Activated CD4-positive, alpha-beta T cell treated with anti-CD3 and anti-CD28 coated beads, Interleukin-2, amount 10 ng/mL, durations not matched to agents 24 days and 14 days (primary cell): Measurements from ENCODE around the gene ADAMTS9. TPM values are rescaled to one million over a fixed set of nuclear protein-coding genes. Genes with fewer than 3 reads are reported as not detected.

Experiments
- DNase-seq: peaks from one replicate; pipeline ENCODE4 v3.0.0; 2022
- H3K27ac Mint-ChIP-seq: one replicate; pipeline ENCODE4 v1.8.0; 2022; ENCODE audit warnings: mild to moderate bottlenecking, mixed read lengths
- H3K27me3 Mint-ChIP-seq: one replicate; pipeline ENCODE4 v1.8.0; 2022; ENCODE audit warnings: mixed read lengths
- H3K36me3 Mint-ChIP-seq: one replicate; pipeline ENCODE4 v1.8.0; 2022; ENCODE audit warnings: low read depth, mild to moderate bottlenecking, mixed read lengths
- H3K4me1 Mint-ChIP-seq: one replicate; pipeline ENCODE4 v1.8.0; 2021; ENCODE audit warnings: mixed read lengths
- H3K4me3 Mint-ChIP-seq: one replicate; pipeline ENCODE4 v1.8.0; 2022; ENCODE audit warnings: mild to moderate bottlenecking, moderate library complexity, mixed read lengths
- H3K9me3 Mint-ChIP-seq: one replicate; pipeline ENCODE4 v1.8.0; 2021; ENCODE audit warnings: mixed read lengths
- intact Hi-C: fragments of 100-400 bp; cut with micrococcal nuclease; formaldehyde crosslinking; loops from one replicate; pipeline ENCODE4 v1.15.1; 2023
- total RNA-seq: library from RNA; stranded (reverse); gene quantifications from 2 replicates; pipeline ENCODE4 v1.2.3, GENCODE V29; 2022

ADAMTS9 gene
- total RNA-seq, 1 donor from 2014 or later: not detected

DNA sequence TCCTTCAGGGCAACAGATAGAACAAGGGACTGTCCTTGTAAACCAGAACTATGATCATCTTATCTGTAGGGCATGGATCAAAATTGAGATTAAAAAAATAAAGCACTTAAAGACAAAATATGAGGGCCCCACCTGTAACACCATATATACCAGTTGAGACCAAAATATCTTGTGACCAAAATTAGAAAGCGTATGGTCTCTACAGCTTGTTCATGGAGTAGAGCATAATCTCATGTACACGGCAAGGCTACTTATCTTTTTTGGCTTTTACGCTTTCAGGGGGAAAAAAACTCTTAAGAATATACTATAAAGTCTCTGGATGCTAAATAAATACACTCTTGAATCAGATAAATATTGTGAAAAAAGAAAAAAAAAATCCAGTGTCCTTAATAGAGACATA lies 49.3 kb downstream of the ADAMTS9 start:
- no peak for DNase-seq
- H3K36me3 Mint-ChIP-seq: no peaks in the 10 kb centered on the region
- no peaks in the 10 kb centered on the region for H3K4me1 Mint-ChIP-seq
- no peak overlapping the region for H3K27ac Mint-ChIP-seq
- intact Hi-C loops: no loop called here
- no peaks in the 10 kb centered on the region for H3K9me3 Mint-ChIP-seq
- no peak overlapping the region for H3K4me3 Mint-ChIP-seq
- H3K27me3 Mint-ChIP-seq: no peaks in the 10 kb centered on the region

- intact Hi-C loops: no loop called here
- Mint-ChIP-seq H3K27ac (no peak overlapping the region), H3K36me3 (no peaks in the 10 kb centered on the region), H3K4me1 (no peaks in the 10 kb centered on the region), H3K4me3 (no peak overlapping the region), H3K9me3 (peaks cover 2% of the 10 kb centered on the region), H3K27me3 (no peaks in the 10 kb centered on the region)
- DNase-seq: no peak
These were observed 53.4 kb downstream of the ADAMTS9 start for GRCh38 chr3:64634417-64634816.

DNA sequence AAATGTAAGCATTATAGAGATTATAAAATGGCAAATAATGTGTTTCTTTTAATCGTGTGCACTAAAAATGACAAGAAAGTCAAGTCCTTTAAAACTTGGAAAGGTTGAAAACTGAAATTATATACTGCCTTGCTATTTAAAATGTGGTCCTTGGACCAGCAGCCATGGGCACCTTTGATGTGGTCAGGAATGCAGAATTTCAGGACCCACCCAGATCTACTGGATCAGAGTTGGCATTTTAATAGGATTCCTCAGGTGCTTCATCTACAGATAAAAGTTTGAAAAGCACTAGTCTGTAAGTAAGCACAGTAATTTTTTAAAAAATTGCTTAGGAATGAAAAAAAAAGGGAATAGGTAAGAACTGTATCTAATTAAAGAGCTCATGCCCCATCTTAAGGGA lies 55.8 kb downstream of the ADAMTS9 start:
- Mint-ChIP-seq H3K9me3 (peaks cover 8% of the 10 kb centered on the region), H3K4me3 (no peak overlapping the region), H3K4me1 (no peaks in the 10 kb centered on the region), H3K27ac (no peak overlapping the region), H3K27me3 (no peaks in the 10 kb centered on the region), H3K36me3 (no peaks in the 10 kb centered on the region)
- DNase-seq: no peak
- intact Hi-C loops: no loop called here

DNA sequence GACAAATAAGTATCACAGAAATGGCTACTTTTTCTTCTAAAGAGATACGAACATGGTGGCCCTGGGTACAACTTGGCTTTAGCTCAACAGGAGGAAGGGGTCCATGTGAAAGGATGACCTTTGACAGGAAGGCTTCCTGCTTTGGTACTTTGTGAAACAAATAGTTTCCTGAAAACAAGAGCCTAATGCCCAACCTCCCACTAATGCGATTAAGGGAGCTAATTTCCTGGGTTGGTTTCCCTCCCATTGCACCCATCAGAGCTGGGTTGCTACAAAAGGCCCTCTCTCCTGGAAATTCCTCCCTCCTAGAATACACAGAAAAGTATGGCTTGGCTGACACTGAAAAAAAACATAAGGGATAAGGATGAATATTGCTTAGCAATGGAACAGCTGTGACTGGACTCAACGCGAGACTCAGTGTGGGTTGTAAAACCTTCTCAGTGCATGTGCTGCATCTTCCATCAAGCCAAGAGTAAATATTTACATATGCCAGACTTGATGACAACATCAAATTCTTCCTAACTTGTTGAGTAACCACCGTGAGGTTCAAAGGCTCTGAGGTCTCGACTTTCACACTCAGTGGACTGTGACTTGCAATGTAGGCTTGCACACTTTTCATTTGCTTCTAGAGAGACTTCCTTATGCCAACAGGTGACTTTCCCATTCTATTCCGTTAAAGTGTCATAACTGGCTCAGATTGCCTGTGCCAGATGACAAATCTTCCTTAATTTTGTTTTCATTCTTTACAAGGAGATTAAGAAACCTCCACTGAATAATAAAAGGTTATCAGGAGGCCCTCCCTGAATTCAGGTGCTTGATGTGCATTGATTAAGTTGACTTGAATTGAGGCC lies 60.1 kb downstream of the ADAMTS9 start:
- no peaks in the 10 kb centered on the region for H3K36me3 Mint-ChIP-seq
- H3K9me3 Mint-ChIP-seq: peaks cover 8% of the 10 kb centered on the region

DNA sequence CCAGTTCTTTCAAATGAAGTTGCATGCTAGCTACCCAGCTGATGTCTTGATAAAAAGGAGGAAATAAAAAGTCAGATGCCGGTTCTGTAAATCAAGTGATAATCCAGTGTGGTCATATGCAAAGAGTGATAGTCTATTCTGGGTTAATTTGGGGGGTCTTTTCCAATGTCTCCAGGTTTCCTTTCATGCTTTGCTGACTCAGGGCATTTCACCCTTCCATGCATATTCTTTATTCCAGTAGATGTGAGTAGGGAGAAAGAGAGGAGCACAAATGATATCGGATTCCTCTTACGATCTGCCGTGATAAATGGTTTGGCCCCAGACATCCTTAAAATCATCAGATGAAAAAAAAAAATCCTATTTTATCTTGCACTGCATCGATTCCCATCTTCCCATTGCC lies 60.8 kb downstream of the ADAMTS9 start:
- DNase-seq: no peak
- Mint-ChIP-seq H3K4me3 (no peak overlapping the region), H3K27ac (no peak overlapping the region), H3K27me3 (no peaks in the 10 kb centered on the region), H3K9me3 (peaks cover 8% of the 10 kb centered on the region), H3K4me1 (no peaks in the 10 kb centered on the region), H3K36me3 (no peaks in the 10 kb centered on the region)
- intact Hi-C loops: no loop called here

More for the DNA sequence above, 60.1 kb downstream of the ADAMTS9 start:
- H3K27me3 Mint-ChIP-seq: no peaks in the 10 kb centered on the region
- H3K27ac Mint-ChIP-seq: no peak overlapping the region
- intact Hi-C loops: no loop called here
- H3K4me3 Mint-ChIP-seq: no peak overlapping the region
- H3K4me1 Mint-ChIP-seq: no peaks in the 10 kb centered on the region
- DNase-seq: no peak

GRCh38 chr3:64625381-64625780 lies 62.4 kb downstream of the ADAMTS9 start:
- H3K36me3 Mint-ChIP-seq: no peaks in the 10 kb centered on the region
- intact Hi-C loops: no loop called here
- H3K4me3 Mint-ChIP-seq: no peak overlapping the region
- no peak for DNase-seq
- H3K27me3 Mint-ChIP-seq: no peaks in the 10 kb centered on the region
- no peak overlapping the region for H3K27ac Mint-ChIP-seq
- H3K4me1 Mint-ChIP-seq: no peaks in the 10 kb centered on the region
- peaks cover 12% of the 10 kb centered on the region for H3K9me3 Mint-ChIP-seq

DNA sequence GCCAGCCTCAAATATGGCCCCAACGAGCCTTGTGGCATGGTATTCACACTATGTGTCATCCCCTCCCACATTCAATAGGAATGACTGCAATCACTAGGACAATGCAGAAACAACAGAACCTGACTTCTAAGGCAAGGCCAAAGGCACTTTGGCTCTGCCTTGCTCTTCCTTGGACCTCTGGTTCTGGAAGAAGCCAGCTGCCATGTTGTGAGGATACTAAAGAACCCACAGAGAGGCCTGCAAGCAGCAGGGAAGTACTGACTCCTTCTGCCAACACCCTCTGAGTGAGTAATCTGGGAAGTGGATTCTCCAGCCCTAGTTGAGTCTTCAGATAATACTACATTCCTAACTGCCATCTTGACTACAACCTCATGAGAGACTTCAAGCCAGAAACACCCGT lies 64.7 kb downstream of the ADAMTS9 start:
- no peaks in the 10 kb centered on the region for H3K27me3 Mint-ChIP-seq
- no peaks in the 10 kb centered on the region for H3K4me1 Mint-ChIP-seq
- DNase-seq: no peak
- intact Hi-C loops: no loop called here
- H3K4me3 Mint-ChIP-seq: no peak overlapping the region
- no peaks in the 10 kb centered on the region for H3K36me3 Mint-ChIP-seq
- peaks cover 5% of the 10 kb centered on the region for H3K9me3 Mint-ChIP-seq
- H3K27ac Mint-ChIP-seq: no peak overlapping the region

GRCh38 chr3:64621726-64622395 lies 65.9 kb downstream of the ADAMTS9 start:
- no peak for DNase-seq
- H3K4me1 Mint-ChIP-seq: no peaks in the 10 kb centered on the region
- no peaks in the 10 kb centered on the region for H3K36me3 Mint-ChIP-seq
- no peak overlapping the region for H3K27ac Mint-ChIP-seq
- intact Hi-C loops: no loop called here
- H3K9me3 Mint-ChIP-seq: peaks cover 5% of the 10 kb centered on the region
- no peak overlapping the region for H3K4me3 Mint-ChIP-seq
- H3K27me3 Mint-ChIP-seq: no peaks in the 10 kb centered on the region

- H3K27ac Mint-ChIP-seq: no peak overlapping the region
- no peaks in the 10 kb centered on the region for H3K4me1 Mint-ChIP-seq
- H3K9me3 Mint-ChIP-seq: peaks cover 5% of the 10 kb centered on the region
- no peak for DNase-seq
- intact Hi-C loops: no loop called here
- H3K4me3 Mint-ChIP-seq: no peak overlapping the region
- no peaks in the 10 kb centered on the region for H3K36me3 Mint-ChIP-seq
- H3K27me3 Mint-ChIP-seq: no peaks in the 10 kb centered on the region
These were observed 66.5 kb downstream of the ADAMTS9 start for GRCh38 chr3:64621275-64621674.

DNA sequence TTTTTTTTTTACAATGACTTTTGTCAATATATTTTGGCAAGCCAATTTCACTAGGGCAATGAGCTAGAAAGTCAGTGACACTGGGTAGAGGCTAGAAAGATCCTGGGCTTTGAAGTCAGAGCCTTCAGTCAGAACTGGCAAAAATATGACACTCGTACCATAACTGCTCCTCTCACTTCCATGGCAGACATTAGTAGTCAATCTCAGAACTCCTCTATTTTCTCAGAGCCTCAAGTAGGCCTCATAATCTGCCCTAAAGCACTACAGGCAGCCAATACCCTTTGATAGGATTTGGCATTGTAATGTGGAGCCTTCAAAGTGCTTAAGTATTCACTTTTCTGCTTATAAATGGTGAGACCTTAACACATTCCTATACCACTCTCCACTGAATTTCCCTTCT lies 67.8 kb downstream of the ADAMTS9 start:
- Mint-ChIP-seq H3K9me3 (peaks cover 5% of the 10 kb centered on the region), H3K27me3 (no peaks in the 10 kb centered on the region), H3K4me3 (no peak overlapping the region), H3K4me1 (no peaks in the 10 kb centered on the region), H3K27ac (no peak overlapping the region), H3K36me3 (no peaks in the 10 kb centered on the region)
- intact Hi-C loops: no loop called here
- no peak for DNase-seq

- no peak for DNase-seq
- H3K27ac Mint-ChIP-seq: no peak overlapping the region
- intact Hi-C loops: no loop called here
- no peaks in the 10 kb centered on the region for H3K27me3 Mint-ChIP-seq
- no peak overlapping the region for H3K4me3 Mint-ChIP-seq
- peaks cover 5% of the 10 kb centered on the region for H3K9me3 Mint-ChIP-seq
- no peaks in the 10 kb centered on the region for H3K4me1 Mint-ChIP-seq
- no peaks in the 10 kb centered on the region for H3K36me3 Mint-ChIP-seq
These were observed 68.6 kb downstream of the ADAMTS9 start for GRCh38 chr3:64619216-64619615.

DNA sequence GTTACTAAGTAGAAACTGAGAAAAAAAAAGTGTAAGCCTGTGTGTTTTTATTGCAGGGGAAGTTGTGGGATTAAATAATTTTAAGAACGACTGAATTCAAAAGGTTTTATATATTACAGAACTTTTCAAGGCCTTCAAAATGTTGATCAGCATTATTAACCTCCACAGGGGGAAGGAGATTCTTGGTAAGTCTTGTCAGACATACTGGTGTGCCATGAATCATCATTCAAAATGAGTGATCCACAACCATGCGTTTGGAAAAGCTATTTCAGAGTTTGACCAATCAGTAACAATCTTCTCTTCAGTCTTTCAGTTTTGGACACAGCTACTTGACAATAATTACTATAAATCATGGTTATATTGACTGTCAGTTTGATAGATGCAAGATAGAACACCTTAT lies 70.2 kb downstream of the ADAMTS9 start:
- DNase-seq: no peak
- Mint-ChIP-seq H3K9me3 (peaks cover 5% of the 10 kb centered on the region), H3K4me3 (no peak overlapping the region), H3K27me3 (no peaks in the 10 kb centered on the region), H3K27ac (no peak overlapping the region), H3K36me3 (no peaks in the 10 kb centered on the region), H3K4me1 (no peaks in the 10 kb centered on the region)
- intact Hi-C loops: no loop called here

- Mint-ChIP-seq H3K27ac (no peak overlapping the region), H3K36me3 (no peaks in the 10 kb centered on the region), H3K4me1 (no peaks in the 10 kb centered on the region), H3K4me3 (no peak overlapping the region), H3K9me3 (peaks cover 5% of the 10 kb centered on the region), H3K27me3 (no peaks in the 10 kb centered on the region)
- intact Hi-C loops: no loop called here
- no peak for DNase-seq
These were observed 70.8 kb downstream of the ADAMTS9 start for GRCh38 chr3:64616953-64617352.

- Mint-ChIP-seq H3K27ac (no peak overlapping the region), H3K9me3 (no peaks in the 10 kb centered on the region), H3K27me3 (no peaks in the 10 kb centered on the region), H3K4me3 (no peak overlapping the region), H3K36me3 (no peaks in the 10 kb centered on the region), H3K4me1 (no peaks in the 10 kb centered on the region)
- DNase-seq: no peak
- intact Hi-C loops: no loop called here
These were observed 74.8 kb downstream of the ADAMTS9 start for GRCh38 chr3:64612916-64613526.
